ENCODE results near the gene ARID1B. TPM values are rescaled to one million over a fixed set of nuclear protein-coding genes. Genes with fewer than 3 reads are reported as not detected.

Gene ARID1B
- total RNA-seq, 1 donor from 2014 or later: 78.1 TPM

- Mint-ChIP-seq H3K27ac (ENCODE audit: unreplicated experiment) (no peak overlapping the region), H3K9me3 (ENCODE audit: unreplicated experiment) (no peaks in the 10 kb centered on the region), H3K36me3 (ENCODE audit: unreplicated experiment) (no peaks in the 10 kb centered on the region), H3K4me1 (ENCODE audit: unreplicated experiment) (peaks cover 37% of the 10 kb centered on the region), H3K4me3 (ENCODE audit: unreplicated experiment) (no peak overlapping the region), H3K27me3 (ENCODE audit: unreplicated experiment) (no peaks in the 10 kb centered on the region)
- TF ChIP-seq CTCF (IDR thresholded peaks at IDR 0.05): no peak
- no peak for DNase-seq (ENCODE audit: extremely low spot score, unreplicated experiment)
Observed at GRCh38 chr6:156851454-156851921, 74.3 kb downstream of the ARID1B start.

- no peaks in the 10 kb centered on the region for H3K9me3 Mint-ChIP-seq (ENCODE audit: unreplicated experiment)
- H3K27me3 Mint-ChIP-seq (ENCODE audit: unreplicated experiment): no peaks in the 10 kb centered on the region
- peaks cover 30% of the 10 kb centered on the region for H3K4me1 Mint-ChIP-seq (ENCODE audit: unreplicated experiment)
- DNase-seq (ENCODE audit: extremely low spot score, unreplicated experiment): no peak
- H3K27ac Mint-ChIP-seq (ENCODE audit: unreplicated experiment): no peak overlapping the region
- no peaks in the 10 kb centered on the region for H3K36me3 Mint-ChIP-seq (ENCODE audit: unreplicated experiment)
- no peak overlapping the region for H3K4me3 Mint-ChIP-seq (ENCODE audit: unreplicated experiment)
- no peak for TF ChIP-seq CTCF (IDR thresholded peaks at IDR 0.05)
Observed at GRCh38 chr6:156852147-156852857, 75.1 kb downstream of the ARID1B start.

GRCh38 chr6:156852858-156853216 lies 75.7 kb downstream of the ARID1B start:
- no peak for DNase-seq (ENCODE audit: extremely low spot score, unreplicated experiment)
- Mint-ChIP-seq H3K9me3 (ENCODE audit: unreplicated experiment) (no peaks in the 10 kb centered on the region), H3K4me1 (ENCODE audit: unreplicated experiment) (peaks cover 25% of the 10 kb centered on the region), H3K27ac (ENCODE audit: unreplicated experiment) (no peak overlapping the region), H3K27me3 (ENCODE audit: unreplicated experiment) (no peaks in the 10 kb centered on the region), H3K36me3 (ENCODE audit: unreplicated experiment) (no peaks in the 10 kb centered on the region), H3K4me3 (ENCODE audit: unreplicated experiment) (no peak overlapping the region)
- no peak for TF ChIP-seq CTCF (IDR thresholded peaks at IDR 0.05)

GRCh38 chr6:156853733-156854132 lies 76.6 kb downstream of the ARID1B start:
- H3K4me3 Mint-ChIP-seq (ENCODE audit: unreplicated experiment): no peak overlapping the region
- no peak overlapping the region for H3K27ac Mint-ChIP-seq (ENCODE audit: unreplicated experiment)
- no peak for TF ChIP-seq CTCF (IDR thresholded peaks at IDR 0.05)

GRCh38 chr6:156854466-156855161 lies 77.4 kb downstream of the ARID1B start:
- Mint-ChIP-seq H3K4me1 (ENCODE audit: unreplicated experiment) (peaks cover 7% of the 10 kb centered on the region), H3K36me3 (ENCODE audit: unreplicated experiment) (no peaks in the 10 kb centered on the region), H3K27ac (ENCODE audit: unreplicated experiment) (no peak overlapping the region), H3K9me3 (ENCODE audit: unreplicated experiment) (no peaks in the 10 kb centered on the region), H3K27me3 (ENCODE audit: unreplicated experiment) (no peaks in the 10 kb centered on the region), H3K4me3 (ENCODE audit: unreplicated experiment) (no peak overlapping the region)
- no peak for TF ChIP-seq CTCF (IDR thresholded peaks at IDR 0.05)
- DNase-seq (ENCODE audit: extremely low spot score, unreplicated experiment): no peak

More at GRCh38 chr6:156853733-156854132, 76.6 kb downstream of the ARID1B start:
- Mint-ChIP-seq H3K4me1 (ENCODE audit: unreplicated experiment) (peaks cover 16% of the 10 kb centered on the region), H3K36me3 (ENCODE audit: unreplicated experiment) (no peaks in the 10 kb centered on the region), H3K9me3 (ENCODE audit: unreplicated experiment) (no peaks in the 10 kb centered on the region), H3K27me3 (ENCODE audit: unreplicated experiment) (no peaks in the 10 kb centered on the region)
- no peak for DNase-seq (ENCODE audit: extremely low spot score, unreplicated experiment)

Data from osteocyte (in vitro differentiated cells).